HG03565 (cell line): ENCODE data around the gene SVIL.
"Not testable (repeated sequence)": the region's sequence is repeated elsewhere in the genome, so short reads cannot be mapped to it uniquely, and the experiment has no call there.

Experiments used
- ATAC-seq: cut with Tn5 transposase; IDR thresholded peaks from one replicate; pipeline ENCODE4 v1.9.1; 2021; ENCODE audit warnings: mild to moderate bottlenecking, moderate library complexity; ENCODE audit not compliant: unreplicated experiment

SVIL gene

DNA sequence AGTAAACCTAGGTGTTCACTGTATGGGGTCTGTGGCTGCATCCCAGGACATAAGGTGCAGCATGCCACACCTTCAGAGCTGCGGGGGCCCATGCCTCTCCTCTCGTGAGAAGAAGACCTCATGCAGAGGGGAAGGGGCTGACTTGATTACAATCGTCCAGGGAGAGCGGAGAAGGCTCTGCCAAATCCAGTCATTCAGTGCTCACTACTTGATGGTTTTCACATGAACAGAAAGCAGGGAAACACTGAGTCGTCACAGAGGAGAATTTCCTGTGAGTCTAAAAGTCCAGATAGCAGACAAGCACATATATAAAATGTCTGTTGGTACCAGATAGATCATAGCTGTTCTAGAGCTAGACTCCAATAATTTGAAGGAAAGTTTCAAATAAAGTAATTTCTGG is 52.0 kb downstream of the SVIL start:
- ATAC-seq = not testable (repeated sequence)

DNA sequence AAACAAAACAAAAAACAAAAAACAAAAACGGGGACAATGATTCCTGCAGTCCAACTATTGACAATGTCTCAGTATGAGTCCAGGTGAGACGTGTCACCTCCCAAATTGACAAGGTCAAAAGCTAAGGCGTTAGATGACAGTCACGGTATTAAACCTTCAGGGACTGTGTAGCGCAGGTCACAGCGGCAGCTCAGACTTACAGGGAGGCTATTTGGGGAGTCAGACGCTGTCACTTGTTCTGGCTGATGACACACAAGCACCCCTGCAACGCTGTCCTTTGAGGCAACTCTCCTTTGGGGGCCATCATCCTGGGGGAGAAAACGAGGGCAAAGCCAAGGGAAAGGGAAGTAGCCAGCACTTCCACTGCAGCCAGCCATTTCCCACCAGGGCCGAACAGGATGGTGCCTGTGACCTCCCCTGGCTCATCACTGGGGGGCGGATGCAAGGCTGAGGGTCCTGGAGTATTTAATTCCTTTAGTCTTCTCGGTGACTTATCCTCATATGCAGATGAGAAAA is 55.3 kb downstream of the SVIL start:
- ATAC-seq = no peak

DNA sequence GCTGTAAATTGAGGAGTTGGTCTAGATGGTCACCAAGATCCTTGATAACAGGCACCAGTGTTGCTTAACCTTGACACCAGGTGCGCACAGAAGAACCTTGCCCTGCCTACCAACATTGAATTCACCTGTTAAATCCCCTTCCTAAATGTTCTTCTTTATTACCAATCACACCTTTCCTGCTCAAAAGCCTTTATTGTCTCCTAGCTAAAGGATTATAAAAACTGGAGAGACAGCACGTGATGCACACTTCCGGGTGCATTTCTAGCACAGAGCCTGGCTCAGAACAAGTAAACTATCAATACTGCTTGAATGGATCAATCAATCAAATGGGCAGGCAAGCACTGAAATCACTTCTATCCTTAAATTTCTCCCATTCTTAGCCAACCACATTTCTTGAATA is 56.3 kb downstream of the SVIL start:
- no peak for ATAC-seq

DNA sequence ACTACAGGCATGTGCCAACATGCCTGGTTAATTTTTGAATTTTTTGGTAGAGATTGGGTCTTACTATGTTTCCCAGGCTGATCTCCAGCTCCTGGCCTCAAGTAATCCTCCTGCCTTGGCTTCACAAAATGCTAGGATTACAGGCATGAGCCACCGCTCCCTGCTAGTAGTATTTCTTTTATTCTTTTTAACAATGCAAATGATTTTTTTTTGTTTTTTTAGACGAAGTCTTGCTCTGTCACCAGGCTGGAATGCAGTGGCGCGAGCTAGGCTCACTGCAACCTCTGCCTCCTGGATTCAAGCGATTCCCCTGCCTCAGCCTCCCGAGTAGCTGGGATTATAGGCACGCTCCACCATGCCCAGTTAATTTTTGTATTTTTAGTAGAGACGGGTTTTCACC is 58.1 kb downstream of the SVIL start:
- ATAC-seq = no peak

DNA sequence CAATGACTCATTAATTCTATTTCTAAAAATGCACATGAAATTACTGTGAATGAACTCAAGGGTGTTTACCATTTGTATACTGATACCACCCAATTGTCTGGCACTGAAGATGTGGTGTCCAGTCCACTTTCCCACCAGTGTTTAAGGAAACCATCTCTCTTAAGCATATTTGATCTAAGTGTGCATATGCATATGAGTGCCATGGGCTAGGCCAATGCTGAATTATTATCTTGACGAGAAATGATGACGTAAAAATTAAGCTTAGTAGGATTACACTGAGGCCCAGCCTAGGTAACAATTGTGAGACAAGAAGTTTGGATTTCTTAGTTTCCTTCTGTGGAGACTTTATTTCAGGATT is 59.7 kb downstream of the SVIL start:
- no peak for ATAC-seq

DNA sequence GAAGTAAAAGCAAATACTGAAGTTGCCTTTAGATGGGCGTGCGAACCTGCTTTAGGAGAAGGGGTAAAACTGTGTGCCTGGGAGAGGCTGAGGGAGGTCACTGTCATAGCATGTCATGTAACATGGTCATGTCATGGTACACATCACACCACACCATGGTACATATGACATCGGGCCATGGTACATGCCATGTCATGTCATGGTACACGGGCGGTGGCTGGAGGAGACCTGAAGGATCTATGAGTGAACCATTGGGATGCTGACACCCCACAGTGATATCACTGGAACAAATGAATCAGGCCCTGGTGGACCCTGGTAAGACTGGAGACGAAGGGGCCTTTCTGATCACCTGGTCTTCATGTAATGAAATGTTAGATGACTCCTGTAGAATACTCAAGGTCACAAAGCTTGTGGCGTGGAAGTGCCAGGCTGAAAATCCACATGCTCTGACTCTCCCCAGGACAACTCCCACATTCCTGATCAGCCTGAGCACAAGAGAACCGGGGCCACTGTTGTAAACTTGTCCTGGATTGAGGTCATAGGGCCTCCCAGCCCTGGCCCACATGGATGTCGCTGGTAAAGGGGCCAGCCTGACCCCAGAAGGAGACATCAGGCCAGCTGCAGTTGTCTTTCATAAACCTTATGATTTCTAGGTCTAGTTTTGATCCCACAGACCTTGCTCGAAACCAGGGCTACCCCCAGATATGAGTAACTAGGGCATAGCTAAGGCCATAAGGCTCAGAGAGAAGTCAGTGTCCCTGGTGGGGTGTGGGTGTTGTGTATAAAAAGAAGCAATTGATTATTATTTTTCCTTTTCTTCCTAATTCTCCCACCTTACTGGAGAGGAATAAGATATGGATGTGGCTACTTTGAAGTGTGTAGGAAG is 60.3 kb downstream of the SVIL start:
- ATAC-seq = not testable (repeated sequence)

DNA sequence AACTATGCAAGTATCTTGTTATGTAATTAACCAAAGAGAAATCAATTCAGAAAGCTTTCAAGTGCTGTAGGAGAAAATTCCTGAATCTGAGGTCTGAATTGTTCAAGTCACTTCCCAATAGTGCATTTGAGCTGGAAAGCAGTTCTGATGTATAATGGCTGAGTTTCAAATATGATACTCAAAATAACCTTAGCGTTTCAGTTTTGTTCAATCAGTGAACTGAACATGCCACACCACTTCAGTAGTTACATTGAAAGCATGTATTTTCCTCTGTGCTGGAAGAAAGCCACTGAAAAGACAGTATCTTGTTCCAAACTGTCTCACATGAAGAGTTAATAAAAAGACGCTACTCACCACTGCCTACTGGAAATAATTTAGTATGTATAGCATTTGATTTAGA is 64.5 kb downstream of the SVIL start:
- not testable (repeated sequence) for ATAC-seq

DNA sequence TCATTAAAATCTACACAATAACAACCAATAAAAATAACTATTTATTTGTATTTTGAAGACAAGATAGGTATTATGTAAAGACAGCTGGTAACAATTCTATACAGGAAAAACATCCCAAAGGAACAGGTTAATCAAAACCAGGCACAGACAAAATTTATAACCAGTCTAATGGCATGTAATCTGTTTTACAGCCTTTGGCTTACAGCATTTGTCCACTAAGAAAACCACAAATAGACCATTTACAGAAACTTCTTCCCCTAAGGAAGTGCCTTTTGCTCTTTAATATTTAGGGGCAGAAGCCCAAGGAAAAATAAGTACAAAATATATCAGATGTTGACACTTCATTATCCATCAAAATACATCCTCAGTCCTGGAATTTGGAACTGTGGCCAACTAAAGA is 65.0 kb downstream of the SVIL start:
- no peak for ATAC-seq

DNA sequence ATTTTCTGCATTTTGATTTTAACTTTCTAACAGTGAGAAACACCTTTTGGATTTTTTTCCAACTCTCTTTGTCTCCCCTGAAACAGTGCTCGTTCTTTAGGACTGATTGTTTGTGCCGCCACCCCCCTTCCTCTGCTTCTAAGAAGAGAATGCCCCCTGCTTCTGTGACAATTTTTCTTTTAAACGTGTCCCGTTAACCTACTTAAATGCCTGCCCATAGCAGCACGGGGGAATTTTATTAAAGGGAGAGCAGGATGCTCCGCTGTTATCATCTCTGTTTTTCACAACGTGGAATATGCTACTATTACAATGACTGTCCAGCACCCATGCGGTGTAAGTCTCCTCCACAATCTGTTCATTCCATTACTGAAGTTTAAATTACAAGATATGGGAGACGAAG is 67.8 kb downstream of the SVIL start:
- ATAC-seq = no peak

DNA sequence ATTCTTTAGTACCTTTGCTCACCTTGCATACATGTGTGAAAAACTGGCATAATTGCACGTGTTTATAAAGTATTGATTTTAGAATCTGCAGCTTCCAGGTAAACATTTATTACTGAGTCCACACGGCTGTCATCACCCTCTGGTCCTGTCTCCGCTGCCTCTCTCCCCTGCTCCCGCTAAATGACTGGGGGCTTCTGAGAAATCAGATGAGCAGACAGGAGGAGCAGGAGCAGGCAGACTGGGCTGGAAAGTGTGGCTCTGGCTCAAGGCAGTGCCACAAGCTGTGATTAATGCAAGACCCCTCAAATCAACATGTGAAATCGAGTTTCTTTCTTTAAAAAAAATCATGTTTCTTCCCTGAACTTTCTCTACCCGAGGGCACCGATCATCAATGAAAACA is 68.6 kb downstream of the SVIL start:
- not testable (repeated sequence) for ATAC-seq

DNA sequence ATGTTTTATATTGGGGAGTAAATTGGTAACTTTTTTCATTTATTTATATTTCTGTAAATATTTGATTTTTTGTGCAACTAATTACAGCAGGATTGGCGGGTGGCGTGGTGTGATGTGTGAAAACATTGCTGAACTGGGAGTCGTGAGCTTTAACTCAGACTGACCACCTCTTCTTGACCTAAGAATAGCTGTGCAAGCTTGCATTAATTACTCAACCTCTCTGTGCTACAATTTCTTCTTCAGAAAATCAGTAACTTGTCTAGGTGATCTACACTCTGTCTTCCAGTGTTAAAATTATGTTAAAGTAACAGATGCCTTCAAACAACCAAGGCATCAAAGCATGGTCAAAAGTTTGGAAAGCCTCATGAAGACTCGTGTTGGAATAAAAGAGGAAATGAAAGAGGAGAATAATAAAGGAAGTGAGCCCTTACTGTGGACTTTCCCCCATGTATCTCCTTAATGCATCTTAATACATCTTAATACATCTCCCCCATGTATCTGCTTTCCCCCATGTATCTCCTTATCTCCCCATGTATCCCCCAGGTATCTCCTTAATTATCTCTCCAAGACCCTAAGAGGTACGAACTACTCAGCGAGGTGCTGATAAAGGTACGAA is 71.2 kb downstream of the SVIL start:
- ATAC-seq = no peak

DNA sequence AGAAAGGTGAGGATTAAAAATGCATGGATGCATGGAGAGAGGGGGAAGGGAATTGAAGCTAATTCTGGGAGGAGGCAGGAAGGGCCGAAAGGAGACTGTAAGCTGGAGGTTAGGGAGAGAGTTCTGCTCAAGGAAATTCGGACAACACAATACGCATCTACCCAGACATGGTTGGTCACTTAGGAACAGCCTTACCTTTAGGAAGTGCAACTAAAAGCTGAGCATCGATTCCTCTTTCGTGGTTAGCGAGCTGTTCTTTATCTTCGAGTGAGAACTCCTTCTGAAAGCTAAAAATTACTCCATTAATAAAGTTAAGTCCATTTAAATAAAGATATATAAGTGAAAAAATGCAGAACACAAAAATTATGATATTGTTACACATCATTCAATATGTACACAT is 71.8 kb downstream of the SVIL start:
- peak; percentile 78 for ATAC-seq

DNA sequence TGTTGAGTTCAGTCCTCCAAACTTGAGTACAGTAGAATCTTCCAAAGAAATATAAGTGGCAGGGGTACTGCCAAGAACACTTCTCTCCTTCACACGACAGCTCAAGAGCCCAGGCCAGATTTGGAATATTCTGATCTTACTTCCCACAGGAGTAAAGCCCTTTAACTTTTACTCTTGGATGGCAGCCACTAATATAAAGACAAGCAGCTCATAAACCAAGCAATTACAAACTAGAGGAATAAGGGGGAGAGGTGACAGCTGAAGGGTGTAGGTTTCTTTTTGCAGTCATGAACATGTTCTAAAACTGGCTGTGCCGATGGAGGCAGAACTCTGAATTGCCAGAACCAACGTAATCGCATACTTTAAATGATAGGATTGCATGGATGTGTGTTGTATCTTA is 74.8 kb downstream of the SVIL start:
- no peak for ATAC-seq

DNA sequence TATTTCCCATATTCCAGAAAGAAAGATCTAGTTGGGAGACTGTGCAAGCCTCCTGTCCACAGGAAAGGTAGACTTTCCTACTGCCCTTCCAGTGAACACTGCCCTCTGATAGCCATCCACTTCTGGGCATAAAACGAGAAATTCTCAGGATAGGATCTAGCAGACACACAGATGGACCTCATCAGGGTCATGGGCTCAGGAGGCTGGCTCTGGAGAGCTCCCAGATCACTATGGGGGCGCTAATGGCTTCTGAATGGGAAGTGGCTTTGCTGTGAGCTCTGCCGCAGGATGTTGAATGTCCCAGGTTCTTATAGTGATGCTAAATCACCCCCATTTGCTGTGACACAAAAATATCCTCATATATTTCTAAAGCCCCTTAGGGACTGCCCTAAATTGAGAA is 77.1 kb downstream of the SVIL start:
- no peak for ATAC-seq

DNA sequence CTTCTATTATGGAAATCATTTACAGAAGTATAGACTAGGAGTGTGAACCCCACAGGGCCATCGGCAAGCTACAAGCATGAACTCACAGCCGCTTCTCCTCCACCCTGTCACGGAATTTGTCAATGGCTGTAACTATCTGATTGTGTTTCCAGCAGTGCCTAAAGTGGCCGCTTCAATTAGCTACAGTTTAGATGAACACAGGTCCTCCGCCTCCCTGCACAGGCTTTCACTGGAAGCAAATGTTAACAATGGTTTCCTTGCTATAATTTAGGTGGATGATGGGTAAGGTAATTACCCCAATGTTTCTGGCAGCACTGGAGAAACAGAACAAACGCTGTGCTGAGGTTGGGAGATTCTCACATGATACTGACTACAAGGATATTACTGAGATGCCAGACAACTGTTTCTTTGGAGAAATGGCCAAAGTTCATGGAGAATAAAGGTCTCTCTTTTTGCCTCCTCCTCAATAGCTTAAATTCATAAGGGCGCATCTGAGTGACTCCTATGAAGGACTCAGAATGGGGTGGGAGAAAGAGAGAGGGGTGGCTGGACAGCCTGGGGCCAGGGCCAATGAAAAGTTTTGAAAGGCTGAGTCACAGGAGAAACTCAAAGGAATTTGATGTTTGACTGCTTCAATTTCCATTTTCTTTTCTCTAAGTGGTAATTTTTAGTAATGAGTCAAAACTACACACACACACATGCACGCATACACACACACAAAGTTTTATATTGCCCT is 78.9 kb downstream of the SVIL start:
- no peak for ATAC-seq

DNA sequence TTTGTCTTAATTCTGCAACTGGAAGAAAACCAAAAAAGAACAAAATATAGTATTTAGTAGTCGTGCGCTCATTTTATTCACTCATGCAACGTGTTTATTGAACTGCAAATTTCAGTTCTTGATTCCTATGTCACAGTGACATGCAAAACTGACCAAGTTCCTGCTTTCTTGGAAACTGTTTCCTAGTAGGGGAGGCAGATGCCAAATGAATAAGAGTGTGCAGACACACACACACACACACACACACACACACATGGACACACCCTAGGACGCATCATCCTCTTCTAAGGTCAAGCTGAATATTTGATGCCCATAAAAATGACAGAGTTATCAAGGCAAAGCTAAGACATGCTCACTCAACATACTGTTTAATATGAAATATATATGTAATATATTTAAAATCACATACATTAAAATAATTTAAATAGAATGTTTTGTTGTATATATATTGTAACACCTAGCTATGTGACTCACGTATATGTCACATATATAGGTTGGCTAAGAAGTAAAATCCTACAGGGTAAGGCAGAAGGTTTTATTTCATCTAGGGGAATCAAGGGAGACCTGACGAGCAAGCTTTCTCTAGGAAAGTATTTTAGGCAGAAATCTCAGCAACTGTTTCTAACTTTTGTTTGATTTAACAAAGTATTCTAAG is 79.6 kb downstream of the SVIL start:
- no peak for ATAC-seq

DNA sequence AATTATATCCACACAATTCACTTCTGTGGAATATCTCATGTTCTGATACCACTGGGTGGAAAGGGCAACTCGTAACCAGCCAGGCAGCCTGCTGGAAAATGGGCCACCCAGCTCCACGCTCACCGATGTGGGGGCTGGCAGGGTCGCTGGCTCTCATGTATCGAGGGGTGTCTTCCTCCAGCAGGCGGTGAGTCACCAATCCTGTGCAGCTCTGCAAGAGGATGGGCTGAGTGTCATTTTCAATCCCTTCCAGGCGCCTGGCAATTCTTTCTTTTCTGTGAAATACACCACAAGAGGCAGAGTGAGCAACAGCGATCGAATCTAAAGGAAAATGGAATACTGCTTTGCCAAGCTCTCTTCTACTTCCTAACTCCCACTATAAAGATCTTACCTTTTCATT is 80.1 kb downstream of the SVIL start:
- no peak for ATAC-seq

DNA sequence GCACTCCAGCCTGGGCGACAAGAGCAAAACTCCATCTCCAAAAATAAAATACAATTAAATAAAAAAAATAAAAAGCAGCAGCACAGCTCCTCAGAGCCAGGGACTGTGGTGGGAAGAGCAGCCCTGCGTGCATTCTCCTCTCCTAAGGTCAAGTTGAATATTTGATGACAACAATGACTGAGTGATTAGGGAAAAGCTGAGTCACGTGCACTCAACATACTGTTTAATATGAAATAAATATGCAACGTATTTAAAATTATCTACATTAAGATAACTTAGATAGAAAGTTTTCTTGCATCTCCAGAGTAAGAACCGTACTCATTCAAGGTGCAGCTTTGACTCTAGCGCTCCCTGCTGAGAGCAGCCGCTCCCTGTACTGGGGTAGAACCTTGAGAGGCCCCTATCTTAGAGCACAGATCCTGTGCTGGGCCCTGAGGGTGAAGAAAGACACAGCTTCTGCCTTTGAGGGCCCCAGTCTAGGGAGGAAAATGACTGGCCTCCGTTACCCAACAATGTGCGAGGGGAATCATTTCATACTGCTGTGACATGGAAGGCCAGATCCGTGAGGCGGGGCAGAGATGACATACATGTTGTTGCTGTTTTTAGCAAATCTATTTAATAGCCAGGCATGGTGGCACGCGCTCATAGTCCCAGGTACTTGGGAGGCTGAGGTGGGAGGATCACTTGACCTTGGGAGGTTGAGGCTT is 81.1 kb downstream of the SVIL start:
- no peak for ATAC-seq

DNA sequence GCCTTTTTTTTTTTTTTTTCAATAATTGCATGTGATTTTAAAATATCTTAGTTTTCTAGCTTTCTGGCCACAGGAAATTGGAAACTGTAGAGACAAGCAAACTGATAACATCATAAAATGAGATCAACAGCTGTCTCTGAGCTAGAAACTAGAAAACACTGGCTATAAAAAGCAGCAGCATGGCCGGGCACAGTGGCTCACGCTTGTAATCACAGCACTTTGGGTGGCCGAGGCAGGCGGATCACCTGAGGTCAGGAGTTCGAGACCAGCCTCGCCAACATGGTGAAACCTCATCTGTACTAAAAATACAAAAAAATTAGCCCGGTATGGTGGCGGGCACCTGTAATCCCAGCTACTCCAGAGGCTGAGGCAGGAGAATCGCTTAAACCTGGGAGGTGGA is 81.7 kb downstream of the SVIL start:
- ATAC-seq = not testable (repeated sequence)

DNA sequence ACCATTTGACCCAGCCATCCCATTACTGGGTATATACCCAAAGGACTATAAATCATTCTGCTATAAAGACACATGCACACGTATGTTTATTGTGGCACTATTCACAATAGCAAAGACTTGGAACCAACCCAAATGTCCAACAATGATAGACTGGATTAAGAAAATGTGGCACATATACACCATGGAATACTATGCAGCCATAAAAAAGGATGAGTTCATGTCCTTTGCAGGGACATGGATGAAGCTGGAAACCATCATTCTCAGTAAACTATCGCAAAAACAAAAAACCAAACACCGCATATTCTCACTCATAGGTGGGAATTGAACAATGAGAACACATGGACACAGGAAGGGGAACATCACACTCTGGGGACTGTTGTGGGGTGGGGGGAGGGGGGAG is 85.3 kb downstream of the SVIL start:
- ATAC-seq = not testable (repeated sequence)
